OCI-LY3 (cell line): ENCODE results near the gene TSPAN19.

ENCODE experiments used
- H2AFZ ChIP-seq: fragments of 200-600, 300-600 bp; shearing (Covaris generic); 2 replicates; pipeline ENCODE4 v1.6.0; 2014; ENCODE audit warnings: antibody characterized with exemption, low read depth, low read length
- H3K27ac ChIP-seq: fragments of 200-600, 300-600 bp; sonication (generic); 2 replicates; pipeline ENCODE4 v1.5.1; 2014; ENCODE audit warnings: mild to moderate bottlenecking, low read length, moderate library complexity, mixed read lengths
- H3K27me3 ChIP-seq: fragments of 200-600, 300-600 bp; sonication (generic); 2 replicates; pipeline ENCODE4 v1.6.1; 2014; ENCODE audit warnings: low read depth, low read length, mixed read lengths
- H3K36me3 ChIP-seq: fragments of 200-600, 300-600 bp; sonication (generic); replicated peaks from 2 replicates; pipeline ENCODE3; 2014; ENCODE audit warnings: low read depth, low read length, mixed read lengths
- H3K4me1 ChIP-seq: fragments of 300-600, 200-600 bp; sonication (generic); 2 replicates; pipeline ENCODE4 v1.6.1; 2014; ENCODE audit warnings: low read length, mixed read lengths
- H3K4me2 ChIP-seq: fragments of 200-600, 300-600 bp; sonication (generic); 2 replicates; pipeline ENCODE4 v1.6.1; 2014; ENCODE audit warnings: low read length, mixed read lengths
- H3K4me3 ChIP-seq: fragments of 300-600, 200-600 bp; sonication (generic); 2 replicates; pipeline ENCODE4 v1.5.1; 2014; ENCODE audit warnings: antibody characterized with exemption, mild to moderate bottlenecking, low read length, moderate library complexity
- H3K79me2 ChIP-seq: fragments of 300-600, 200-600 bp; shearing (Covaris generic); 2 replicates; pipeline ENCODE4 v1.6.1; 2014; ENCODE audit warnings: mild to moderate bottlenecking, low read length, mixed read lengths
- H3K9ac ChIP-seq: fragments of 300-600, 200-600 bp; shearing (Covaris generic); 2 replicates; pipeline ENCODE4 v1.6.0; 2014; ENCODE audit warnings: mild to moderate bottlenecking, low read length, moderate library complexity
- H3K9me3 ChIP-seq: fragments of 200-600, 300-600 bp; shearing (Covaris generic); 2 replicates; pipeline ENCODE4 v1.6.1; 2014; ENCODE audit warnings: low read length, mixed read lengths; ENCODE audit not compliant: insufficient read depth
- H4K20me1 ChIP-seq: fragments of 200-600, 300-600 bp; sonication (generic); 2 replicates; pipeline ENCODE4 v1.6.1; 2016; ENCODE audit warnings: low read length, mixed read lengths; ENCODE audit not compliant: insufficient read depth
- CTCF ChIP-seq: fragments of 200-600, 300-600 bp; sonication (generic); IDR thresholded peaks from 2 replicates; pipeline ENCODE4 v1.5.1; 2014; ENCODE audit warnings: antibody characterized with exemption, low read length, low read depth
- EZH2phosphoT487 ChIP-seq: fragments of 200-600 bp; shearing (Covaris generic); IDR thresholded peaks from 2 replicates; pipeline ENCODE4 v1.6.1; 2018; ENCODE audit warnings: antibody characterized with exemption, mixed run types, low read depth

Gene TSPAN19

GRCh38 chr12:84976133-84976532, 59.9 kb downstream of the TSPAN19 start:
- Histone ChIP-seq H3K9me3 (no peaks in the 10 kb centered on the region), H4K20me1 (no peaks in the 10 kb centered on the region), H3K36me3 (no peaks in the 10 kb centered on the region), H3K9ac (no peak overlapping the region), H3K4me2 (no peak overlapping the region), H3K4me3 (no peak overlapping the region), H3K27ac (no peak overlapping the region), H3K27me3 (no peaks in the 10 kb centered on the region), H2AFZ (no peak overlapping the region), H3K4me1 (no peaks in the 10 kb centered on the region), H3K79me2 (no peaks in the 10 kb centered on the region)
- no peak for TF ChIP-seq EZH2phosphoT487
- no peak for TF ChIP-seq CTCF

- Histone ChIP-seq H4K20me1 (no peaks in the 10 kb centered on the region), H3K27me3 (no peaks in the 10 kb centered on the region), H3K27ac (no peak overlapping the region), H3K36me3 (no peaks in the 10 kb centered on the region), H2AFZ (no peak overlapping the region), H3K9ac (no peak overlapping the region), H3K9me3 (no peaks in the 10 kb centered on the region), H3K4me2 (no peak overlapping the region), H3K4me1 (no peaks in the 10 kb centered on the region), H3K79me2 (no peaks in the 10 kb centered on the region), H3K4me3 (no peak overlapping the region)
- TF ChIP-seq CTCF (no peak), EZH2phosphoT487 (no peak)
These were observed 61.8 kb downstream of the TSPAN19 start for GRCh38 chr12:84974155-84974815.

DNA sequence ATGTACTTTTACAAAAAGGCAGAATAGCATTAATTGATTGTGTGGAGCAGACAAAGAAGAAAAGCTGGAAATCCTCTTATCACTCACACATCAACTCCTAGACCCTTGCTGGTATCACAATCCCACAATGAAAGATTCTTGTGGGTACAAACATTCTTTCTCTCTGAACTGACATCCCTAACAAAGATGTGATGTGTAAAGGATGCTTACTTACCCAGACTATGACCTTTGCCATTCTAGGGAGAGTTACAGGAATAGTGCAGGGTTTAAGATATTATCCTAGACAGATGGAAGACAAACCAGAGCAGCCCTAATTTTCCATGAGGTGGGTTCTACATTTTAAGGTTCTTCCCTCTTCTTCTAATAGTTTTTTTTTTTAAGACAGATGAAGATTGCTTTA, 63.1 kb downstream of the TSPAN19 start:
- Histone ChIP-seq H3K9me3 (no peaks in the 10 kb centered on the region), H3K79me2 (no peaks in the 10 kb centered on the region), H3K27me3 (no peaks in the 10 kb centered on the region), H3K9ac (no peak overlapping the region), H3K27ac (no peak overlapping the region), H3K4me3 (no peak overlapping the region), H3K36me3 (no peaks in the 10 kb centered on the region), H2AFZ (no peak overlapping the region), H3K4me1 (no peaks in the 10 kb centered on the region), H4K20me1 (no peaks in the 10 kb centered on the region), H3K4me2 (no peak overlapping the region)
- TF ChIP-seq EZH2phosphoT487 (no peak), CTCF (no peak)

DNA sequence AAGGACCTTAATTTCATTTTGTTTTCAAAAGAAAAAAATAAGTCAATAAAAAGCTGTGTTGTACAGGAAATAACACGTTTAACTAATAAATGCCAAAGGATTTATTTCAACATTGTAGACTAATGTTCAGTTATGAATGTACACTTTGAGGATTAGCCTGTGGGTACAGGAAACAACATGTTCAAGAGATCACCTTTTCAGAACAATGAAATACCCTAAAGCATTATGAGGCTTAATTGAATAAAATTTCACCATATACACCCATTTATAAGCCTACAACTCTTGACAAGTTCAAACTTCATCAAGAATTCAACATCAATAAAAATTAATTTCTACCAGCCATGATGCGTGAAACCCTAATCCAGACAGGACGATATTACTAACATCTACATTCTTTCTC, 66.9 kb downstream of the TSPAN19 start:
- no peaks in the 10 kb centered on the region for H3K36me3 ChIP-seq
- no peak overlapping the region for H2AFZ ChIP-seq
- H3K9ac ChIP-seq = no peak overlapping the region
- TF ChIP-seq EZH2phosphoT487 (no peak), CTCF (no peak)
- no peaks in the 10 kb centered on the region for H3K27me3 ChIP-seq
- no peaks in the 10 kb centered on the region for H3K4me1 ChIP-seq
- no peak overlapping the region for H3K4me3 ChIP-seq
- no peaks in the 10 kb centered on the region for H3K9me3 ChIP-seq
- no peaks in the 10 kb centered on the region for H3K79me2 ChIP-seq
- H3K27ac ChIP-seq = no peak overlapping the region
- no peak overlapping the region for H3K4me2 ChIP-seq
- no peaks in the 10 kb centered on the region for H4K20me1 ChIP-seq
